Large intestine (tissue), 12 donors: Measurements from ENCODE around the gene OVOL1. TPM values are rescaled to one million over a fixed set of nuclear protein-coding genes. Genes with fewer than 3 reads are reported as not detected.
"Not testable (repeated sequence)": the region's sequence is repeated elsewhere in the genome, so short reads cannot be mapped to it uniquely, and the experiment has no call there.

ENCODE experiments used
- DNase-seq, 2 donors: peaks; one replicate each; pipeline versions ENCODE4 v3.0.0 to v3.0.0-alpha.2; 2013
- H3K27ac ChIP-seq: one replicate; pipeline ENCODE4 v1.5.1; 2013; ENCODE audit warnings: low read length
- H3K27me3 ChIP-seq: 2 replicates; pipeline ENCODE4 v1.6.1; 2013; ENCODE audit warnings: low read length; ENCODE audit not compliant: control insufficient read depth, insufficient read depth
- H3K36me3 ChIP-seq: 2 replicates; pipeline ENCODE4 v1.6.1; 2013; ENCODE audit warnings: low read length; ENCODE audit not compliant: control insufficient read depth, insufficient read depth
- H3K4me1 ChIP-seq: one replicate; pipeline ENCODE4 v1.6.1; 2013; ENCODE audit warnings: low read length; ENCODE audit not compliant: control insufficient read depth, insufficient read depth
- H3K4me3 ChIP-seq: one replicate; pipeline ENCODE4 v1.5.1; 2013; ENCODE audit warnings: low read length
- H3K9me3 ChIP-seq: one replicate; pipeline ENCODE4 v1.6.1; 2013; ENCODE audit warnings: mild to moderate bottlenecking, low read depth, low read length, moderate library complexity; ENCODE audit not compliant: control insufficient read depth
- WGBS: methylation state at CpG from one replicate; pipeline ENCODE4 v1.1.5; 2013; ENCODE audit warnings: low lambda C conversion rate; ENCODE audit not compliant: insufficient coverage; 5-methylcytosine and 5-hydroxymethylcytosine counted together
- long read RNA-seq, 11 donors: transcript quantifications; one replicate each; lab custom pipeline, GENCODE V29; 2026
- polyA plus RNA-seq: library from polyadenylated mRNA; unstranded; fragments of 120-200 nt; gene quantifications from one replicate; pipeline ENCODE4 v1.2.1, GENCODE V29; 2013

Gene OVOL1
- polyA plus RNA-seq = 32.6 TPM
- long read RNA-seq, donor 1, transcript OVOL1-201 (4 exons, 3,034 nt) = major isoform, 9 of 9 reads
- long read RNA-seq, donor 1, partial matches to known transcripts = 0 of 9 reads
- long read RNA-seq, donor 1, other reads (novel, unspliced or antisense) = 0 of 9 reads
- long read RNA-seq, donor 2, partial matches to known transcripts = 0 of 3 reads
- long read RNA-seq, donor 2, other reads (novel, unspliced or antisense) = 0 of 3 reads
- long read RNA-seq, donor 3 = 0 reads
- long read RNA-seq, donor 4, partial matches to known transcripts = 0 of 2 reads
- long read RNA-seq, donor 4, other reads (novel, unspliced or antisense) = 0 of 2 reads
- long read RNA-seq, donor 5, partial matches to known transcripts = 0 of 3 reads
- long read RNA-seq, donor 5, other reads (novel, unspliced or antisense) = 0 of 3 reads
- long read RNA-seq, donor 6, transcript OVOL1-201 (4 exons, 3,034 nt) = major isoform, 9 of 10 reads
- long read RNA-seq, donor 6, partial matches to known transcripts = 0 of 10 reads
- long read RNA-seq, donor 6, other reads (novel, unspliced or antisense) = 0 of 10 reads
- long read RNA-seq, donor 7, partial matches to known transcripts = 6 of 8 reads
- long read RNA-seq, donor 7, other reads (novel, unspliced or antisense) = 0 of 8 reads
- long read RNA-seq, donor 8, transcript OVOL1-201 (4 exons, 3,034 nt) = major isoform, 16 of 24 reads
- long read RNA-seq, donor 8, partial matches to known transcripts = 6 of 24 reads
- long read RNA-seq, donor 8, other reads (novel, unspliced or antisense) = 0 of 24 reads
- long read RNA-seq, donor 9, transcript OVOL1-201 (4 exons, 3,034 nt) = major isoform, 7 of 8 reads
- long read RNA-seq, donor 9, partial matches to known transcripts = 0 of 8 reads
- long read RNA-seq, donor 9, other reads (novel, unspliced or antisense) = 0 of 8 reads
- long read RNA-seq, donor 10, transcript OVOL1-201 (4 exons, 3,034 nt) = major isoform, 13 of 14 reads
- long read RNA-seq, donor 10, partial matches to known transcripts = 0 of 14 reads
- long read RNA-seq, donor 10, other reads (novel, unspliced or antisense) = 0 of 14 reads
- long read RNA-seq, donor 11, partial matches to known transcripts = 0 of 3 reads
- long read RNA-seq, donor 11, other reads (novel, unspliced or antisense) = 0 of 3 reads

GRCh38 chr11:65786786-65787636 lies at the start of gene OVOL1:
TSS of gene OVOL1 (plus strand) at chr11:65787063. CDS start at chr11:65787374, 311 bp downstream.
- Histone ChIP-seq H3K4me1 (peaks cover 44% of the 10 kb centered on the region), H3K4me3 (peak within 1 kb of the TSS; percentile 97), H3K36me3 (peaks cover under 1% of the 10 kb centered on the region), H3K27me3 (peaks cover 31% of the 10 kb centered on the region), H3K9me3 (peaks cover 10% of the 10 kb centered on the region), H3K27ac (peak within 1 kb of the TSS; percentile 99)
- WGBS = no CpG with 5 or more reads among the region's 112 CpGs
- peak; percentile 85 to 88 for DNase-seq

GRCh38 chr11:65739022-65739421 lies 47.8 kb upstream of the OVOL1 start:
- Histone ChIP-seq H3K9me3 (no peaks in the 10 kb centered on the region), H3K36me3 (no peaks in the 10 kb centered on the region), H3K4me1 (no peaks in the 10 kb centered on the region), H3K27ac (no peak overlapping the region), H3K4me3 (no peak overlapping the region), H3K27me3 (peaks cover 8% of the 10 kb centered on the region)
- no peak for DNase-seq
- WGBS = no CpG with 5 or more reads among the region's 2 CpGs

GRCh38 chr11:65741185-65741584 lies 45.7 kb upstream of the OVOL1 start:
- Histone ChIP-seq H3K27ac (no peak overlapping the region), H3K4me1 (no peaks in the 10 kb centered on the region), H3K9me3 (no peaks in the 10 kb centered on the region), H3K36me3 (no peaks in the 10 kb centered on the region), H3K4me3 (no peak overlapping the region), H3K27me3 (peaks cover 7% of the 10 kb centered on the region)
- 100% methylated on average over 1 of the region's 8 CpGs for WGBS
- DNase-seq = no peak

GRCh38 chr11:65742353-65742752 lies 44.5 kb upstream of the OVOL1 start:
- Histone ChIP-seq H3K27ac (no peak overlapping the region), H3K36me3 (no peaks in the 10 kb centered on the region), H3K27me3 (peaks cover 5% of the 10 kb centered on the region), H3K4me3 (no peak overlapping the region), H3K4me1 (no peaks in the 10 kb centered on the region), H3K9me3 (no peaks in the 10 kb centered on the region)
- 100% methylated on average over 1 of the region's 1 CpG for whole genome bisulfite sequencing
- no peak for DNase-seq

GRCh38 chr11:65743681-65744025 lies 43.2 kb upstream of the OVOL1 start:
- no peak for DNase-seq
- peaks cover 4% of the 10 kb centered on the region for H3K27me3 ChIP-seq
- no peaks in the 10 kb centered on the region for H3K9me3 ChIP-seq
- no peak overlapping the region for H3K4me3 ChIP-seq
- no peaks in the 10 kb centered on the region for H3K4me1 ChIP-seq
- WGBS = no CpG with 5 or more reads among the region's 10 CpGs
- H3K36me3 ChIP-seq = no peaks in the 10 kb centered on the region
- no peak overlapping the region for H3K27ac ChIP-seq

- no peak overlapping the region for H3K4me3 ChIP-seq
- DNase-seq = peak; percentile 17
- H3K4me1 ChIP-seq = no peaks in the 10 kb centered on the region
- peaks cover 4% of the 10 kb centered on the region for H3K27me3 ChIP-seq
- WGBS = no CpG with 5 or more reads among the region's 18 CpGs
- H3K36me3 ChIP-seq = no peaks in the 10 kb centered on the region
- H3K27ac ChIP-seq = no peak overlapping the region
- no peaks in the 10 kb centered on the region for H3K9me3 ChIP-seq
Measured at GRCh38 chr11:65744026-65744698, 42.7 kb upstream of the OVOL1 start.

GRCh38 chr11:65744699-65745042 lies 42.2 kb upstream of the OVOL1 start:
- Histone ChIP-seq H3K9me3 (no peaks in the 10 kb centered on the region), H3K36me3 (no peaks in the 10 kb centered on the region), H3K4me1 (no peaks in the 10 kb centered on the region), H3K27me3 (peaks cover 9% of the 10 kb centered on the region), H3K27ac (no peak overlapping the region), H3K4me3 (no peak overlapping the region)
- no CpG with 5 or more reads among the region's 8 CpGs for WGBS
- no peak for DNase-seq

GRCh38 chr11:65745049-65745448 lies 41.8 kb upstream of the OVOL1 start:
- WGBS = no CpG with 5 or more reads among the region's 17 CpGs
- H3K27me3 ChIP-seq = peaks cover 9% of the 10 kb centered on the region
- no peaks in the 10 kb centered on the region for H3K9me3 ChIP-seq
- H3K36me3 ChIP-seq = no peaks in the 10 kb centered on the region
- H3K27ac ChIP-seq = no peak overlapping the region
- DNase-seq = no peak
- H3K4me1 ChIP-seq = no peaks in the 10 kb centered on the region
- no peak overlapping the region for H3K4me3 ChIP-seq

- not testable (repeated sequence) for H3K27ac ChIP-seq, H3K9me3 ChIP-seq, H3K36me3 ChIP-seq, DNase-seq, H3K27me3 ChIP-seq, H3K4me3 ChIP-seq
- H3K4me1 ChIP-seq = peaks cover 12% of the 10 kb centered on the region
- no CpG with 5 or more reads among the region's 5 CpGs for WGBS
Measured at GRCh38 chr11:65762169-65762568, 24.7 kb upstream of the OVOL1 start.
